Thoracic aorta (tissue), 2 donors: ENCODE data around the gene MLPH. TPM values are rescaled to one million over a fixed set of nuclear protein-coding genes. Genes with fewer than 3 reads are reported as not detected.

Source experiments
- ATAC-seq: fragments of 150-250 bp; one replicate; pipeline ENCODE4 v1.8.0; 2017; ENCODE audit warnings: low read depth; ENCODE audit not compliant: insufficient number of reproducible peaks, low FRiP score
- DNase-seq: peaks from one replicate; pipeline ENCODE4 v3.0.0-alpha.2; 2020; ENCODE audit warnings: low spot score
- H3K27ac ChIP-seq, 2 donors: fragments of 200-600 bp; sonication (generic); 1 replicate in 1 of 2; 2 replicates in 1 of 2; pipeline ENCODE4 v1.5.1; 2016; ENCODE audit warnings: mild to moderate bottlenecking in 2 of 2, moderate library complexity in 2 of 2
- H3K27me3 ChIP-seq: fragments of 200-600 bp; sonication (generic); replicated peaks from 2 replicates; pipeline ENCODE4 v1.6.0; 2016; ENCODE audit warnings: mild to moderate bottlenecking; ENCODE audit not compliant: insufficient read depth
- H3K36me3 ChIP-seq: fragments of 200-600 bp; sonication (generic); one replicate; pipeline ENCODE4 v1.5.1; 2016
- H3K4me1 ChIP-seq, 2 donors: fragments of 200-600 bp; sonication (generic); 1 replicate in 1 of 2; 2 replicates in 1 of 2; pipeline versions ENCODE4 v1.5.1 to v1.6.0; 2016; ENCODE audit warnings: low read depth in 2 of 2, mild to moderate bottlenecking in 1 of 2; ENCODE audit not compliant: control insufficient read depth in 1 of 2
- H3K4me3 ChIP-seq: fragments of 200-600 bp; sonication (generic); 2 replicates; pipeline ENCODE4 v1.5.1; 2016; ENCODE audit warnings: mild to moderate bottlenecking
- H3K9me3 ChIP-seq: fragments of 200-600 bp; sonication (generic); 2 replicates; pipeline ENCODE4 v1.5.1; 2016
- CTCF ChIP-seq: fragments of 200-600 bp; sonication (generic); IDR thresholded peaks from one replicate; pipeline ENCODE4 v1.5.1; 2019; ENCODE audit warnings: antibody characterized with exemption
- total RNA-seq, 2 donors: library from RNA; depleted of rRNA; stranded (reverse); fragments of >200 nt; gene quantifications; one replicate each; pipeline versions ENCODE4 v1.1.0 to v1.2.3, GENCODE V29; 2016

MLPH gene
- total RNA-seq, 2 donors from 2014 or later, result 2.0 to 7.4 TPM

DNA sequence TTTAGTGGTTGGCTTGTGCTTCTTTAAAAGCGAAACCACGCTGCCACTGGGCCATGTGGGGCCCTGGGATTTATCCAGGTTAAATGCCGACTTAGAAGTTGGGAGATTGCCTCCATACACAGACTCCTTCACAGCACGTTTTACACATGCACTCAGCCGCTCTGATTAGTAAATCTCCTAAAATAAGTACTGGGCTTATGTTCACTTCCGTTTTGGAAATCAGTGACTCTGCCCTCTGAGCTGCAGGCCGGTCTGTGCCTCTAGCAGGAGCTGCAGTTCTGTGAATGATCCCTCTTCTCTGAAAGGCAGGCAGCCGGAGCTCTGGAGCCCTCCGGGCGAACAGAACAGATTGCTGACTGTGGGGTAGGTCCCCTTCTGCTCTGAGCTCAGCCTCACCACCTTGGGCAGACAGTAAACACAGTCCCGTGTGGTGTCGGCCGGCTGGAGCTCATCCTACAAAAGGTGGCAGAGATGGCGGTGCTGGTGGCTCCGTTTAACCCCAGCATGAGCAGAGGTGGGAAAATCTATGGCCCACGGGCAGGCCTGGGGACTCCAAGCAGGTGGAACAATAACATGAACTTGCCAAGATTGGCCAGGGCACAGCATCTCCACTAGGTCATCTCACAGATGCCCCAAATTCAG is 113.3 kb downstream of the MLPH start:
- Histone ChIP-seq H3K4me1 (peaks cover 16 to 49% of the 10 kb centered on the region in 2 donors), H3K36me3 (no peaks in the 10 kb centered on the region), H3K27ac (peak overlapping the region; percentile 83 to 98), H3K27me3 (no peaks in the 10 kb centered on the region), H3K9me3 (no peaks in the 10 kb centered on the region), H3K4me3 (peak overlapping the region; percentile 56)
- peak; percentile 93 for ATAC-seq
- DNase-seq, result no peak
- peak; percentile 36 for TF ChIP-seq CTCF

GRCh38 chr2:237601453-237602116 is 114.5 kb downstream of the MLPH start:
- Histone ChIP-seq H3K27me3 (no peaks in the 10 kb centered on the region), H3K4me1 (peaks cover 16 to 42% of the 10 kb centered on the region in 2 donors), H3K9me3 (no peaks in the 10 kb centered on the region), H3K4me3 (no peak overlapping the region), H3K27ac (peak overlapping the region; percentile 83 to 98), H3K36me3 (no peaks in the 10 kb centered on the region)
- TF ChIP-seq CTCF, result no peak
- ATAC-seq (no peak), DNase-seq (no peak)

- ATAC-seq (no peak), DNase-seq (no peak)
- no peaks in the 10 kb centered on the region for H3K36me3 ChIP-seq
- no peaks in the 10 kb centered on the region for H3K9me3 ChIP-seq
- H3K4me1 ChIP-seq, result peaks cover 16 to 42% of the 10 kb centered on the region in 2 donors
- H3K27ac ChIP-seq, result peak overlapping the region in 1 of 2 donors; percentile 98
- H3K27me3 ChIP-seq, result no peaks in the 10 kb centered on the region
- no peak overlapping the region for H3K4me3 ChIP-seq
- no peak for TF ChIP-seq CTCF
Observed at GRCh38 chr2:237602409-237602808, 115.4 kb downstream of the MLPH start.

GRCh38 chr2:237603049-237603717 is 116.1 kb downstream of the MLPH start:
- no peak overlapping the region for H3K4me3 ChIP-seq
- H3K36me3 ChIP-seq, result no peaks in the 10 kb centered on the region
- ATAC-seq, result no peak
- no peak for DNase-seq
- no peak for TF ChIP-seq CTCF
- H3K4me1 ChIP-seq, result peaks cover 16 to 42% of the 10 kb centered on the region in 2 donors
- H3K27me3 ChIP-seq, result no peaks in the 10 kb centered on the region
- no peaks in the 10 kb centered on the region for H3K9me3 ChIP-seq
- peak overlapping the region; percentile 26 to 49 for H3K27ac ChIP-seq

DNA sequence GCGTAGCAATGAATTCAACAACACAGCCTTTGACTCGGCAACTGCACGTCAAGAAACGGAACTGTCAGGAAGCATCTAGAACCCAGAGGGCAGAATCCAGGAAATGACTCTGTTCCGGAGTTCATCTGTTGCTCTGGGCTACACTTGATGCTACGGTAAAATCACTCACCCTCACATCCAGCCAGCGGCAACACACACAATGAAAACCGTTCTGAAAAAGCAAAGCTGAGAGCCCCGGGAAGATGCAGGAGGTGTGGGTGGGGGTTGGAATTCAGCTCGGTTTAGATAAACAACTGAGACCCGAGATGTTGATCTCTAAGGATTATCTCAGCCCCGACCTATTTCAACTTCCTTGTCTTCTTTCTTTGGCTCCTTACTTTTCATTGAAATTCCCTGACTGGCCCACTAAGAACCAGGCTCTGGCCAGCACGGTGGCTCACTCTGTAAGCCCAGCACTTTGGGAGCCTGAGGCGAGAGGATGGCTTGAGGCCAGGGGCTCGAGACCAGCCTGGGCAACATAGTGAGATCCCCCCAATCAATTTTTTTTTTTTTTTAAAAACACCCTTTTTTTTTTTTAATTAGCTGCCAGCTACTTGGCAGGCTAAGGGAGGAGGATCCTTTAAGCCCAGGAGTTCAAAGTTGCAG is 116.8 kb downstream of the MLPH start:
- no peaks in the 10 kb centered on the region for H3K27me3 ChIP-seq
- H3K9me3 ChIP-seq, result no peaks in the 10 kb centered on the region
- no peaks in the 10 kb centered on the region for H3K36me3 ChIP-seq
- peaks cover 16 to 36% of the 10 kb centered on the region in 2 donors for H3K4me1 ChIP-seq
- ATAC-seq (no peak), DNase-seq (no peak)
- H3K27ac ChIP-seq, result peak overlapping the region; percentile 26 to 49
- H3K4me3 ChIP-seq, result peak overlapping the region; percentile 16
- no peak for TF ChIP-seq CTCF
